PC-9 (cell line): Measurements from ENCODE around the gene AP4E1. TPM values are rescaled to one million over a fixed set of nuclear protein-coding genes. Genes with fewer than 3 reads are reported as not detected.

Experiments used
- BruUV-seq: library from RNA; stranded (reverse); fragments of 400-500 nt; replicated peaks from 2 replicates; lab custom pipeline; 2021; lab: Mats Ljungman, UMichigan
- CTCF ChIA-PET: fragments of 300-600 bp; sonication (Branson Sonifier 250); formaldehyde crosslinking; loops from one replicate; lab custom pipeline; 2022; ENCODE audit warnings: antibody characterized with exemption; lab: Charles Lee
- POLR2A ChIA-PET: fragments of 300-600 bp; sonication (Branson Sonifier 250); formaldehyde crosslinking; loops from one replicate; lab custom pipeline; 2022; ENCODE audit warnings: antibody characterized with exemption; ENCODE audit not compliant: unreplicated experiment; lab: Charles Lee
- DNase-seq, 2 experiments: peaks; one replicate each; pipeline versions ENCODE4 v3.0.0 to v3.0.0-alpha.2; 2015 to 2022; ENCODE audit warnings: mixed read lengths in 1 of 2
- H2AFZ ChIP-seq: fragments of 200-600 bp; sonication (generic); 2 replicates; pipeline ENCODE4 v1.8.1; 2017; ENCODE audit warnings: antibody characterized with exemption
- H3F3A ChIP-seq: fragments of 200-600 bp; sonication (generic); 2 replicates; pipeline ENCODE4 v1.8.1; 2017; ENCODE audit warnings: antibody characterized with exemption, mild to moderate bottlenecking, low read depth; ENCODE audit not compliant: insufficient read depth
- H3K27ac ChIP-seq: fragments of 200-600 bp; sonication (generic); 2 replicates; pipeline ENCODE4 v1.6.1; 2016; ENCODE audit warnings: mixed run types
- H3K27me3 ChIP-seq: fragments of 200-600 bp; sonication (generic); 2 replicates; pipeline ENCODE4 v1.6.1; 2016; ENCODE audit warnings: low read depth, mixed run types; ENCODE audit not compliant: insufficient read depth
- H3K36me3 ChIP-seq: fragments of 200-600 bp; sonication (generic); 2 replicates; pipeline ENCODE4 v1.6.1; 2016; ENCODE audit warnings: low read depth, mixed run types
- H3K4me1 ChIP-seq: fragments of 200-600 bp; sonication (generic); replicated peaks from 2 replicates; pipeline ENCODE4 v1.6.1; 2016; ENCODE audit warnings: mixed run types; ENCODE audit not compliant: insufficient read depth
- H3K4me2 ChIP-seq: fragments of 200-600 bp; sonication (generic); 2 replicates; pipeline ENCODE4 v1.6.1; 2017; ENCODE audit warnings: mixed run types
- H3K4me3 ChIP-seq: fragments of 200-600 bp; sonication (generic); 2 replicates; pipeline ENCODE4 v1.6.1; 2016; ENCODE audit warnings: mixed run types
- H3K79me2 ChIP-seq: fragments of 200-600 bp; sonication (generic); 2 replicates; pipeline ENCODE4 v1.6.1; 2017; ENCODE audit warnings: low read depth, mixed run types
- H3K9me2 ChIP-seq: fragments of 200-600 bp; sonication (generic); 2 replicates; pipeline ENCODE4 v1.8.1; 2017; ENCODE audit warnings: mild to moderate bottlenecking; ENCODE audit not compliant: insufficient read depth
- H3K9me3 ChIP-seq: fragments of 200-600 bp; sonication (generic); 2 replicates; pipeline ENCODE4 v1.8.1; 2016; ENCODE audit warnings: low read depth; ENCODE audit not compliant: insufficient read depth
- H4K20me1 ChIP-seq: fragments of 200-600 bp; sonication (generic); 2 replicates; pipeline ENCODE4 v1.8.1; 2017; ENCODE audit not compliant: insufficient read depth
- EZH2 ChIP-seq: fragments of 200-600 bp; sonication (generic); IDR thresholded peaks from 2 replicates; pipeline ENCODE4 v1.8.0; 2017; ENCODE audit warnings: antibody characterized with exemption, low read depth
- intact Hi-C: fragments of 100-400 bp; cut with micrococcal nuclease; formaldehyde crosslinking; loops from one replicate; pipeline ENCODE4 v1.10.0; 2022; ENCODE audit not compliant: unreplicated experiment
- total RNA-seq: library from RNA; stranded (reverse); gene quantifications from 2 replicates; pipeline ENCODE4 v1.2.3, GENCODE V29; 2021
- TF ChIP-seq, protein P1 (sequence below): fragments of 200-600 bp; sonication (generic); conservative IDR thresholded peaks from 2 replicates; pipeline ENCODE4 v1.6.1; 2017; ENCODE audit warnings: mixed run types, antibody characterized with exemption, mild to moderate bottlenecking, moderate library complexity

The AP4E1 gene
- total RNA-seq, 1 experiment from 2014 or later = 10.0 TPM

- no peaks in the 10 kb centered on the region for H3K36me3 ChIP-seq
- no peaks in the 10 kb centered on the region for H3K27me3 ChIP-seq
- no peak overlapping the region for H3K4me3 ChIP-seq
- H3K9me3 ChIP-seq = no peaks in the 10 kb centered on the region
- intact Hi-C loops = no loop called here
- no peak overlapping the region for H2AFZ ChIP-seq
- H3K4me1 ChIP-seq = no peaks in the 10 kb centered on the region
- ChIA-PET CTCF (no interaction called here), POLR2A (no interaction called here)
- no peaks in the 10 kb centered on the region for H3F3A ChIP-seq
- DNase-seq = no peak
- TF ChIP-seq EZH2 = no peak
- TF ChIP-seq, protein P1, sequence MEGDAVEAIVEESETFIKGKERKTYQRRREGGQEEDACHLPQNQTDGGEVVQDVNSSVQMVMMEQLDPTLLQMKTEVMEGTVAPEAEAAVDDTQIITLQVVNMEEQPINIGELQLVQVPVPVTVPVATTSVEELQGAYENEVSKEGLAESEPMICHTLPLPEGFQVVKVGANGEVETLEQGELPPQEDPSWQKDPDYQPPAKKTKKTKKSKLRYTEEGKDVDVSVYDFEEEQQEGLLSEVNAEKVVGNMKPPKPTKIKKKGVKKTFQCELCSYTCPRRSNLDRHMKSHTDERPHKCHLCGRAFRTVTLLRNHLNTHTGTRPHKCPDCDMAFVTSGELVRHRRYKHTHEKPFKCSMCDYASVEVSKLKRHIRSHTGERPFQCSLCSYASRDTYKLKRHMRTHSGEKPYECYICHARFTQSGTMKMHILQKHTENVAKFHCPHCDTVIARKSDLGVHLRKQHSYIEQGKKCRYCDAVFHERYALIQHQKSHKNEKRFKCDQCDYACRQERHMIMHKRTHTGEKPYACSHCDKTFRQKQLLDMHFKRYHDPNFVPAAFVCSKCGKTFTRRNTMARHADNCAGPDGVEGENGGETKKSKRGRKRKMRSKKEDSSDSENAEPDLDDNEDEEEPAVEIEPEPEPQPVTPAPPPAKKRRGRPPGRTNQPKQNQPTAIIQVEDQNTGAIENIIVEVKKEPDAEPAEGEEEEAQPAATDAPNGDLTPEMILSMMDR = no peak
- H3K79me2 ChIP-seq = no peaks in the 10 kb centered on the region
- H4K20me1 ChIP-seq = no peaks in the 10 kb centered on the region
- no peak overlapping the region for H3K4me2 ChIP-seq
- H3K9me2 ChIP-seq = no peaks in the 10 kb centered on the region; the same call in 1 of the 2 replicates
- no peak overlapping the region for H3K27ac ChIP-seq
- BruUV-seq = no TSS peak
Measured at GRCh38 chr15:51046016-51046415, 137.5 kb downstream of the AP4E1 start.

GRCh38 chr15:51046799-51047449 is 138.4 kb downstream of the AP4E1 start:
- Histone ChIP-seq H3K36me3 (no peaks in the 10 kb centered on the region), H3K9me2 (no peaks in the 10 kb centered on the region; the same call in 1 of the 2 replicates), H3F3A (no peaks in the 10 kb centered on the region), H3K9me3 (no peaks in the 10 kb centered on the region), H3K4me2 (no peak overlapping the region), H3K4me1 (no peaks in the 10 kb centered on the region), H3K4me3 (no peak overlapping the region), H3K79me2 (no peaks in the 10 kb centered on the region), H4K20me1 (no peaks in the 10 kb centered on the region), H2AFZ (no peak overlapping the region), H3K27ac (no peak overlapping the region), H3K27me3 (no peaks in the 10 kb centered on the region)
- DNase-seq = no peak
- TF ChIP-seq EZH2 = no peak
- TF ChIP-seq, protein P1 = no peak
- POLR2A ChIA-PET = no interaction called here
- BruUV-seq = no TSS peak
- intact Hi-C loops = no loop called here
- CTCF ChIA-PET = no interaction called here

DNA sequence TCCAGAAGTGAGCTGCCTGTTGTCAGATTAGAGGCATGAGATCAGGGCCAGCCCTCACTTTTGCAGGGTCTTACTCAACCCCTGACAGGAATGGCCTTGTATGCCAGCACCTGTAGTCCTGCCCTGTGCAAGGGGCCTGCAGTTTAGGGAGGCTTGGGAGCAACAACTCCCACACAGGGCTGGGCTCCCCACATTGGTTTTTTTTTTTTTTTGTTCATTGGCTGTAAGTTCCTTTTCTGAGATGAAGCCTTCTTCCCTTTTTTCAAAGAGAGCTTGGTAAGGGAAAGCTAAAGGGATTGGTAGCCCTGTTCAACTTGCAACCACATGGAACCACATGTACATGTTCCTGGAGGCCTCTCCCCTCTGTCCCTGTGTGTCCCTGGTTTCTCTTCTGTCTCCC is 139.8 kb downstream of the AP4E1 start:
- TF ChIP-seq, protein P1 = no peak
- no peak for TF ChIP-seq EZH2
- Histone ChIP-seq H3K36me3 (no peaks in the 10 kb centered on the region), H2AFZ (no peak overlapping the region), H4K20me1 (no peaks in the 10 kb centered on the region), H3F3A (no peaks in the 10 kb centered on the region), H3K9me2 (no peaks in the 10 kb centered on the region), H3K4me2 (no peak overlapping the region), H3K4me3 (no peak overlapping the region), H3K79me2 (no peaks in the 10 kb centered on the region), H3K27me3 (no peaks in the 10 kb centered on the region), H3K27ac (no peak overlapping the region), H3K9me3 (no peaks in the 10 kb centered on the region), H3K4me1 (no peaks in the 10 kb centered on the region)
- CTCF ChIA-PET = no interaction called here
- BruUV-seq = no TSS peak
- POLR2A ChIA-PET = no interaction called here
- no peak for DNase-seq
- intact Hi-C loops = no loop called here
